Psoas muscle (tissue), 8 donors: ENCODE measurements around the gene EEFSEC. TPM values are rescaled to one million over a fixed set of nuclear protein-coding genes. Genes with fewer than 3 reads are reported as not detected.

Experiments used
- ATAC-seq, 4 donors: fragments of 200-7000 bp; cut with Tn5 transposase; one replicate each; pipeline ENCODE4 v1.9.1; 2020; ENCODE audit warnings: moderate library complexity in 3 of 4, mild to moderate bottlenecking in 2 of 4
- DNase-seq, 2 donors: peaks; one replicate each; pipeline ENCODE4 v3.0.0-alpha.2; 2020
- H3K27ac ChIP-seq: fragments of 200-600 bp; one replicate; pipeline ENCODE4 v1.8.0; 2022
- H3K27me3 ChIP-seq, 3 donors: fragments of 200-600 bp in 1 of 3; one replicate each; pipeline versions ENCODE4 v1.6.1 to v1.8.0; 2013 to 2022; ENCODE audit warnings: low read length in 2 of 3, mild to moderate bottlenecking in 2 of 3, moderate library complexity in 1 of 3; ENCODE audit not compliant: insufficient read depth in 3 of 3
- H3K36me3 ChIP-seq, 2 donors: fragments of 200-600 bp in 1 of 2; one replicate each; pipeline versions ENCODE4 v1.6.1 to v1.8.0; 2013 to 2022; ENCODE audit warnings: low read depth in 1 of 2, mild to moderate bottlenecking in 1 of 2, moderate library complexity in 1 of 2; ENCODE audit not compliant: insufficient read depth in 1 of 2
- H3K4me1 ChIP-seq: fragments of 200-600 bp; one replicate; pipeline ENCODE4 v1.8.0; 2022
- H3K4me3 ChIP-seq: fragments of 200-600 bp; one replicate; pipeline ENCODE4 v1.8.0; 2022; ENCODE audit warnings: mild to moderate bottlenecking
- H3K9me3 ChIP-seq: fragments of 200-600 bp; one replicate; pipeline ENCODE4 v1.8.0; 2022
- WGBS, 3 donors: extraction: QIAGEN DNeasy Blood & Tissue Kit; methylation state at CpG; one replicate each; pipeline versions ENCODE4 v1.1.6 to v1.1.7; 2013; 5-methylcytosine and 5-hydroxymethylcytosine counted together
- intact Hi-C, 2 donors: fragments of 100-400 bp; cut with DNase I; formaldehyde crosslinking; loops; one replicate each; pipeline versions ENCODE4 v1.11.0 to v1.14.2; 2022
- polyA plus RNA-seq, 3 donors: library from polyadenylated mRNA; stranded (reverse); fragments of 200-250 nt; gene quantifications; one replicate each; pipeline ENCODE4 v1.2.3, GENCODE V29; 2013
- total RNA-seq, 4 donors: library from RNA; stranded (reverse); fragmentation: NEBNext Ultra II Directional in 2 of 4; extraction: Animal tissue kit (Norgen Biotek cat#: 25700) in 2 of 4; gene quantifications; one replicate each; pipeline versions ENCODE4 v1.2.1 to v1.2.4, GENCODE V29; 2021 to 2023
- TF ChIP-seq, protein P1 (sequence below): fragments of 200-600 bp; IDR thresholded peaks from one replicate; pipeline ENCODE4 v1.8.0; 2022; ENCODE audit warnings: antibody characterized with exemption
- donor health status: healthy with polysubstance abuse.
- donor health status: DM: no; HTN: no; CAD: no; lungs with moderate emphysema.
- donor health status: Bipolar disorder and iron deficiency.
- donor health status: healthy.
- donor health status: DM: yes; HTN: yes; CAD: no.
- donor health status: DM: no; HTN: no; CAD: no.
- donor health status: DM: no; HTN: no; CAD: no.
- donor health status: DM: yes; HTN: yes; CAD: no.

EEFSEC gene
- total and polyA plus RNA-seq, 7 donors = 10.7 to 18.9 (median 14.0) TPM

DNA sequence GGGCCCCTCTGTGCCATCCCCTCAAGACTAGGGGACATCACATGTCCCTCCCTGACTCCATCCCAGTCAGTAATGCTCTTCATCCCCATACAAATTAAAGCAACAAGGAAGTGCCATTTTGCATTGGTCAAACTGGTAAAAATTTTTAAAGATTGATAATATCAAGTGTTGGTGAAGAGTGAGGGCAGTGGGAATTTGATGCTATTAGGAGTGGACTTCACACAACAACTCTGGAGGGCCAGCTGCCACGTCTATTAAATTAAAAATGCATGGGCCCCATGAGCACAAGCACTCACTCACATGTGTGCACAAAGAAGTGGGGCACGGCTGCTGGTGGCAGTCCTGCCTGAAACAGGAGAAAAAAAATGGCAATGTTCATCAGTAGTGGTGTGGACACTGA, 265.6 kb downstream of the EEFSEC start:
- ATAC-seq = no peak

GRCh38 chr3:128419311-128419710, 266.0 kb downstream of the EEFSEC start:
- Histone ChIP-seq H3K27ac (no peak overlapping the region), H3K36me3 (no peaks in the 10 kb centered on the region), H3K4me3 (no peak overlapping the region), H3K27me3 (no peaks in the 10 kb centered on the region), H3K9me3 (no peaks in the 10 kb centered on the region), H3K4me1 (no peaks in the 10 kb centered on the region)
- intact Hi-C loops = no loop called here
- TF ChIP-seq, protein P1, sequence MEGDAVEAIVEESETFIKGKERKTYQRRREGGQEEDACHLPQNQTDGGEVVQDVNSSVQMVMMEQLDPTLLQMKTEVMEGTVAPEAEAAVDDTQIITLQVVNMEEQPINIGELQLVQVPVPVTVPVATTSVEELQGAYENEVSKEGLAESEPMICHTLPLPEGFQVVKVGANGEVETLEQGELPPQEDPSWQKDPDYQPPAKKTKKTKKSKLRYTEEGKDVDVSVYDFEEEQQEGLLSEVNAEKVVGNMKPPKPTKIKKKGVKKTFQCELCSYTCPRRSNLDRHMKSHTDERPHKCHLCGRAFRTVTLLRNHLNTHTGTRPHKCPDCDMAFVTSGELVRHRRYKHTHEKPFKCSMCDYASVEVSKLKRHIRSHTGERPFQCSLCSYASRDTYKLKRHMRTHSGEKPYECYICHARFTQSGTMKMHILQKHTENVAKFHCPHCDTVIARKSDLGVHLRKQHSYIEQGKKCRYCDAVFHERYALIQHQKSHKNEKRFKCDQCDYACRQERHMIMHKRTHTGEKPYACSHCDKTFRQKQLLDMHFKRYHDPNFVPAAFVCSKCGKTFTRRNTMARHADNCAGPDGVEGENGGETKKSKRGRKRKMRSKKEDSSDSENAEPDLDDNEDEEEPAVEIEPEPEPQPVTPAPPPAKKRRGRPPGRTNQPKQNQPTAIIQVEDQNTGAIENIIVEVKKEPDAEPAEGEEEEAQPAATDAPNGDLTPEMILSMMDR = no peak
- WGBS, 3 donors = 96 to 98% (median 96%) methylated on average over 4 of the region's 4 CpGs
- ATAC-seq (no peak), DNase-seq (no peak)

More for the DNA sequence above, 265.6 kb downstream of the EEFSEC start:
- Histone ChIP-seq H3K36me3 (no peaks in the 10 kb centered on the region), H3K27me3 (no peaks in the 10 kb centered on the region), H3K27ac (no peak overlapping the region), H3K9me3 (no peaks in the 10 kb centered on the region), H3K4me1 (no peaks in the 10 kb centered on the region), H3K4me3 (no peak overlapping the region)
- 88 to 91% (median 90%) methylated on average over 2 of the region's 2 CpGs for WGBS, 3 donors
- TF ChIP-seq, protein P1 = no peak
- DNase-seq = no peak
- intact Hi-C loops = no loop called here

DNA sequence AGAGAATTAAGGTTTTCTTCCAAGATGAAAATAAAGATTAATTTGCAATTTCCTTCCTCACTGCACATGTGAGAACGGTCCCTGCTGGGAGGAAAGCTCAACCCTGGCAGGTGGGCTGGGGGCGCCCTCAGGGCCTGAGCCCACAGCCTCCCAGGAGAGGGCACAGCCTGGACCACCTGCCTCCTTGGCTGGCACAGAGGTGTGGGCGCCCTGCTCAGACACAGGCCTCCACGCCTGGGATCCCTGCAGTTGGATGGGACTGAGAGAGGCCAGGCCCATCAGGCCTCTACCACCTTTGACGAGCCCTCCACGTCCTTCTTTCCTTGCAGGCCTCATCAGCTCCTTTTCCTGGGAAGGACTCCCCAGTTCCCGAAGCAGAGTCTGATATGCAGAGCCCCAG, 267.0 kb downstream of the EEFSEC start:
- intact Hi-C loops = no loop called here

GRCh38 chr3:128420720-128421438, 267.6 kb downstream of the EEFSEC start:
- no peak for ATAC-seq
- WGBS, 3 donors = 88 to 91% (median 90%) methylated on average over 12 of the region's 12 CpGs

More for the DNA sequence above, 267.0 kb downstream of the EEFSEC start:
- H3K4me1 ChIP-seq = no peaks in the 10 kb centered on the region
- DNase-seq (no peak), ATAC-seq (no peak)
- H3K27ac ChIP-seq = no peak overlapping the region
- H3K9me3 ChIP-seq = no peaks in the 10 kb centered on the region
- H3K27me3 ChIP-seq = no peaks in the 10 kb centered on the region
- H3K36me3 ChIP-seq = no peaks in the 10 kb centered on the region
- TF ChIP-seq, protein P1 = no peak
- H3K4me3 ChIP-seq = no peak overlapping the region
- 91 to 95% (median 94%) methylated on average over 7 of the region's 7 CpGs for WGBS, 3 donors

More at GRCh38 chr3:128420720-128421438, 267.6 kb downstream of the EEFSEC start:
- Histone ChIP-seq H3K4me3 (no peak overlapping the region), H3K36me3 (no peaks in the 10 kb centered on the region), H3K27me3 (no peaks in the 10 kb centered on the region), H3K27ac (no peak overlapping the region), H3K9me3 (no peaks in the 10 kb centered on the region), H3K4me1 (peaks cover under 1% of the 10 kb centered on the region)
- DNase-seq = no peak
- intact Hi-C loops = no loop called here
- TF ChIP-seq, protein P1 = no peak
